Measurements from ENCODE around the gene STON1. TPM values are rescaled to one million over a fixed set of nuclear protein-coding genes. Genes with fewer than 3 reads are reported as not detected.

STON1 gene
- total RNA-seq, 2 experiments from 2014 or later, result 1.3 TPM

DNA sequence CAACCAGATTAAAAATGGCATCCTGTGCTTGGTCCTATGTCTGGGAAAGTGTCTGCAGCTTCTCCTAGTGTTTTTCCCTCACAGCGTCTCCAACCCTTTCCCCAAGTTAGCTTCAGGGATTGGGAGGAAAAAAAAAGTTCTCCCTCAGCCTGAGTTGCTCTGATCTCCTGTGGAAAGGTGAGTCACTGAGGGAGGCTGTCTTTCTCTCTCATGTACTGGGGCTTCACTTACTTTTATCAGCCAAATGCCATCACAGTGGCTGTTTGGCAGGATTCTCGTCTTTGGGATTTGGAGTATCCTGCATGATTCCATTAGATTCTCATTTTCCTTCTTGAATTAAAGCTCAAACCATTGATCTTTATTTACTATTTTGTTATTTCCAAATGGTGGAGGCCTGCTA lies 105.8 kb downstream of the STON1 start:
- Histone ChIP-seq H3K27me3 (ENCODE audit: control insufficient read depth in 1 of 2, insufficient read depth in 2 of 2, low read length in 2 of 2) (no peaks in the 10 kb centered on the region), H3K36me3 (ENCODE audit: insufficient read depth, low read length) (no peaks in the 10 kb centered on the region), H3K4me1 (ENCODE audit: insufficient read depth, low read length) (no peaks in the 10 kb centered on the region), H3K27ac (ENCODE audit: low read depth in 1 of 2, low read length in 2 of 2) (no peak overlapping the region), H3K9me3 (ENCODE audit: control insufficient read depth in 1 of 2, insufficient read depth in 1 of 2, low read length in 2 of 2) (peaks cover 0 to 9% of the 10 kb centered on the region in 2 experiments), H3K4me3 (ENCODE audit: low read length) (no peak overlapping the region)
- CTCF ChIA-PET, result no interaction called here
- Mint-ChIP-seq H3K27me3 (peaks cover 30% of the 10 kb centered on the region), H3K36me3 (ENCODE audit: low read depth) (no peaks in the 10 kb centered on the region), H3K4me3 (no peak overlapping the region), H3K4me1 (ENCODE audit: low read depth) (no peaks in the 10 kb centered on the region), H3K27ac (no peak overlapping the region), H3K9me3 (peaks cover 4% of the 10 kb centered on the region)
- intact Hi-C loops (cut with DNase I, micrococcal nuclease), result no loop called here
- POLR2A ChIA-PET, result no interaction called here
- ATAC-seq (ENCODE audit: poor library complexity) (no peak), DNase-seq (no peak)
- TF ChIP-seq, protein P1, sequence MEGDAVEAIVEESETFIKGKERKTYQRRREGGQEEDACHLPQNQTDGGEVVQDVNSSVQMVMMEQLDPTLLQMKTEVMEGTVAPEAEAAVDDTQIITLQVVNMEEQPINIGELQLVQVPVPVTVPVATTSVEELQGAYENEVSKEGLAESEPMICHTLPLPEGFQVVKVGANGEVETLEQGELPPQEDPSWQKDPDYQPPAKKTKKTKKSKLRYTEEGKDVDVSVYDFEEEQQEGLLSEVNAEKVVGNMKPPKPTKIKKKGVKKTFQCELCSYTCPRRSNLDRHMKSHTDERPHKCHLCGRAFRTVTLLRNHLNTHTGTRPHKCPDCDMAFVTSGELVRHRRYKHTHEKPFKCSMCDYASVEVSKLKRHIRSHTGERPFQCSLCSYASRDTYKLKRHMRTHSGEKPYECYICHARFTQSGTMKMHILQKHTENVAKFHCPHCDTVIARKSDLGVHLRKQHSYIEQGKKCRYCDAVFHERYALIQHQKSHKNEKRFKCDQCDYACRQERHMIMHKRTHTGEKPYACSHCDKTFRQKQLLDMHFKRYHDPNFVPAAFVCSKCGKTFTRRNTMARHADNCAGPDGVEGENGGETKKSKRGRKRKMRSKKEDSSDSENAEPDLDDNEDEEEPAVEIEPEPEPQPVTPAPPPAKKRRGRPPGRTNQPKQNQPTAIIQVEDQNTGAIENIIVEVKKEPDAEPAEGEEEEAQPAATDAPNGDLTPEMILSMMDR (IDR thresholded peaks at IDR 0.05), result no peak

- POLR2A ChIA-PET, result no interaction called here
- Histone ChIP-seq H3K9me3 (ENCODE audit: control insufficient read depth in 1 of 2, insufficient read depth in 1 of 2, low read length in 2 of 2) (peaks cover 0 to 9% of the 10 kb centered on the region in 2 experiments), H3K4me3 (ENCODE audit: low read length) (no peak overlapping the region), H3K27ac (ENCODE audit: low read depth in 1 of 2, low read length in 2 of 2) (no peak overlapping the region), H3K27me3 (ENCODE audit: control insufficient read depth in 1 of 2, insufficient read depth in 2 of 2, low read length in 2 of 2) (no peaks in the 10 kb centered on the region), H3K4me1 (ENCODE audit: insufficient read depth, low read length) (no peaks in the 10 kb centered on the region), H3K36me3 (ENCODE audit: insufficient read depth, low read length) (no peaks in the 10 kb centered on the region)
- no peak overlapping the region for H3K27ac Mint-ChIP-seq
- intact Hi-C loops (cut with DNase I, micrococcal nuclease), result no loop called here
- H3K36me3 Mint-ChIP-seq (ENCODE audit: low read depth), result no peaks in the 10 kb centered on the region
- ATAC-seq (ENCODE audit: poor library complexity) (no peak), DNase-seq (no peak)
- CTCF ChIA-PET, result interaction anchor here (0.5 kb wide), 1 partner anchor 35 kb away, joined by 5 read pairs; no protein-coding TSS in a partner anchor
- TF ChIP-seq, protein P1 (IDR thresholded peaks at IDR 0.05), result no peak
- H3K4me3 Mint-ChIP-seq, result no peak overlapping the region
- H3K27me3 Mint-ChIP-seq, result peaks cover 16% of the 10 kb centered on the region
- H3K4me1 Mint-ChIP-seq (ENCODE audit: low read depth), result no peaks in the 10 kb centered on the region
- H3K9me3 Mint-ChIP-seq, result peaks cover 2% of the 10 kb centered on the region
These were observed 108.3 kb downstream of the STON1 start for GRCh38 chr2:48638261-48638660.

Other genes with a start within 250 kb of the STON1 start
- gene FOXN2, start 215.5 kb upstream of the STON1 start, total RNA-seq, result 10 to 100 TPM; 55.5 to 56.8 TPM
- 10 to 100 TPM; 18.7 to 22.8 TPM for gene PPP1R21, start 89.4 kb upstream of the STON1 start, total RNA-seq
- not detected for gene GTF2A1L, start 87.7 kb downstream of the STON1 start, total RNA-seq
- gene LHCGR, start 225.6 kb downstream of the STON1 start, total RNA-seq, result not detected